Panc1 (cell line): ENCODE measurements around the gene DCANP1. TPM values are rescaled to one million over a fixed set of nuclear protein-coding genes. Genes with fewer than 3 reads are reported as not detected.

Experiments
- ATAC-seq: fragments of 200-7000 bp; cut with Tn5 transposase; 2 replicates; pipeline ENCODE4 v1.9.1; 2020; ENCODE audit warnings: mild to moderate bottlenecking, moderate library complexity
- BruUV-seq: library from RNA; stranded (reverse); fragments of 400-500 nt; replicated peaks from 2 replicates; lab custom pipeline; 2021; lab: Mats Ljungman, UMichigan
- CTCF ChIA-PET: fragments of 300-600 bp; sonication (Branson Sonifier 250); formaldehyde crosslinking; loops from one replicate; lab custom pipeline; 2022; ENCODE audit warnings: antibody characterized with exemption; lab: Charles Lee
- POLR2A ChIA-PET: fragments of 300-600 bp; sonication (Branson Sonifier 250); formaldehyde crosslinking; loops from one replicate; lab custom pipeline; 2022; ENCODE audit warnings: antibody characterized with exemption; lab: Charles Lee
- DNase-seq: peaks from one replicate; pipeline ENCODE4 v3.0.0-alpha.2; 2010; ENCODE audit warnings: low read depth, low spot score
- H3K27ac ChIP-seq: 2 replicates; pipeline ENCODE4 v1.5.1; 2011; ENCODE audit warnings: mild to moderate bottlenecking, low read length, inconsistent platforms
- H3K27me3 ChIP-seq: fragments of 200-500 bp; sonication (Bioruptor generic); 2 replicates; pipeline ENCODE4 v1.6.0; 2014; ENCODE audit warnings: low read length, inconsistent platforms; ENCODE audit not compliant: control insufficient read depth, insufficient read depth
- H3K36me3 ChIP-seq: fragments of 200-500 bp; sonication (Bioruptor generic); 2 replicates; pipeline ENCODE4 v1.5.1; 2014; ENCODE audit warnings: inconsistent platforms, mild to moderate bottlenecking, low read length, moderate library complexity; ENCODE audit not compliant: control insufficient read depth, insufficient read depth
- H3K4me1 ChIP-seq: 2 replicates; pipeline ENCODE4 v1.5.1; 2011; ENCODE audit warnings: inconsistent platforms, mild to moderate bottlenecking, low read length, moderate library complexity; ENCODE audit not compliant: control insufficient read depth, insufficient read depth
- H3K4me3 ChIP-seq, 2 experiments: 2 replicates each; pipeline ENCODE4 v1.5.1; 2011 to 2012; ENCODE audit warnings: low read depth in 2 of 2, low read length in 2 of 2, mild to moderate bottlenecking in 2 of 2, inconsistent platforms in 1 of 2, moderate library complexity in 1 of 2
- H3K9me3 ChIP-seq: fragments of 200-500 bp; sonication (Bioruptor generic); 2 replicates; pipeline ENCODE4 v1.5.1; 2014; ENCODE audit warnings: low read depth, mild to moderate bottlenecking, inconsistent platforms, low read length, moderate library complexity; ENCODE audit not compliant: control insufficient read depth, insufficient read depth
- CTCF ChIP-seq: fragments of 450-650 bp; IDR thresholded peaks from 2 replicates; pipeline ENCODE4 v1.5.1; 2017; ENCODE audit warnings: mild to moderate bottlenecking
- POLR2AphosphoS5 ChIP-seq: IDR thresholded peaks from 2 replicates; pipeline ENCODE4 v1.6.1; 2012; ENCODE audit warnings: mild to moderate bottlenecking, low read depth, low read length, moderate library complexity
- REST ChIP-seq, 2 experiments: IDR thresholded peaks; 2 replicates each; pipeline ENCODE4 v1.6.1; 2011 to 2012; ENCODE audit warnings: low read depth in 2 of 2, control low read depth in 1 of 2, low read length in 1 of 2, mild to moderate bottlenecking in 1 of 2, moderate library complexity in 1 of 2; ENCODE audit not compliant: insufficient read depth in 1 of 2
- SIN3A ChIP-seq: IDR thresholded peaks from 2 replicates; pipeline ENCODE4 v1.6.1; 2012; ENCODE audit warnings: low read depth, mild to moderate bottlenecking, low read length, moderate library complexity, borderline replicate concordance; ENCODE audit not compliant: insufficient read depth
- TCF7L2 ChIP-seq: IDR thresholded peaks from 2 replicates; pipeline ENCODE4 v1.6.1; 2011; ENCODE audit warnings: mild to moderate bottlenecking, low read depth, low read length, inconsistent platforms
- in situ Hi-C: cut with HindIII; loops from 2 replicates; pipeline ENCODE4 v1.10.0; 2016; ENCODE audit warnings: low sequenced_read_pairs, low pct_unique_long_range_greater_than_20kb
- intact Hi-C: fragments of 100-400 bp; cut with micrococcal nuclease; formaldehyde crosslinking; loops from one replicate; pipeline ENCODE4 v1.10.0; 2022; ENCODE audit not compliant: unreplicated experiment
- total RNA-seq: library from RNA; stranded (reverse); gene quantifications from one replicate; pipeline ENCODE4 v1.2.1, GENCODE V29; 2021; ENCODE audit not compliant: unreplicated experiment

The DCANP1 gene
- total RNA-seq, 1 experiment from 2014 or later = not detected

- H3K36me3 ChIP-seq = no peaks in the 10 kb centered on the region
- BruUV-seq = no TSS peak
- TF ChIP-seq REST (IDR thresholded peaks at IDR 0.05; ENCODE audit: insufficient read depth in 1 of 2, low read depth in 2 of 2, low read length in 1 of 2) (no peak), CTCF (no peak), SIN3A (no peak), TCF7L2 (no peak)
- POLR2A ChIA-PET = no interaction called here
- H3K27ac ChIP-seq = no peak overlapping the region
- H3K4me3 ChIP-seq = no peak overlapping the region
- H3K9me3 ChIP-seq = no peaks in the 10 kb centered on the region
- peaks cover 7% of the 10 kb centered on the region for H3K27me3 ChIP-seq
- DNase-seq = no peak
- H3K4me1 ChIP-seq = no peaks in the 10 kb centered on the region
- CTCF ChIA-PET = interaction anchor here (0.7 kb wide), 1 partner anchor 71 kb away, joined by 4 read pairs; no protein-coding TSS in a partner anchor
- in situ Hi-C loops = no loop called here
- ATAC-seq = no peak
- intact Hi-C loops = no loop called here
Observed at GRCh38 chr5:135494196-135494595, 47.0 kb upstream of the DCANP1 start.

GRCh38 chr5:135493406-135494180 lies 46.4 kb upstream of the DCANP1 start:
- Histone ChIP-seq H3K4me3 (no peak overlapping the region), H3K27ac (no peak overlapping the region), H3K9me3 (no peaks in the 10 kb centered on the region), H3K4me1 (no peaks in the 10 kb centered on the region), H3K36me3 (no peaks in the 10 kb centered on the region), H3K27me3 (peaks cover 7% of the 10 kb centered on the region)
- ChIA-PET POLR2A (no interaction called here), CTCF (no interaction called here)
- in situ Hi-C loops (no loop called here), intact Hi-C loops (no loop called here)
- no TSS peak for BruUV-seq
- DNase-seq (no peak), ATAC-seq (no peak)
- TF ChIP-seq REST (IDR thresholded peaks at IDR 0.05; ENCODE audit: insufficient read depth in 1 of 2, low read depth in 2 of 2, low read length in 1 of 2) = no peak
- no peak for TF ChIP-seq TCF7L2
- TF ChIP-seq SIN3A = no peak
- TF ChIP-seq POLR2AphosphoS5 = no peak
- TF ChIP-seq CTCF = no peak
